K562 (cell line): ENCODE measurements around the gene CCDC187. TPM values are rescaled to one million over a fixed set of nuclear protein-coding genes. Genes with fewer than 3 reads are reported as not detected.

ENCODE experiments used
- CBFB ChIP-seq: sonication (generic); formaldehyde crosslinking; IDR thresholded peaks from 2 replicates; pipeline ENCODE4 v1.4.0; 2020; ENCODE audit warnings: mild to moderate bottlenecking, missing genetic modification reagents
- CCNT2 ChIP-seq: IDR thresholded peaks from 2 replicates; pipeline ENCODE4 v1.6.1; 2011; ENCODE audit warnings: borderline replicate concordance, low read depth, mild to moderate bottlenecking, moderate library complexity, mixed read lengths, low read length; ENCODE audit not compliant: insufficient read length; ENCODE audit errors: extremely low read depth
- DDX20 ChIP-seq: fragments of 450-650 bp; IDR thresholded peaks from 2 replicates; pipeline ENCODE4 v1.6.1; 2016; ENCODE audit warnings: missing genetic modification characterization, low read depth, mild to moderate bottlenecking, missing compliant biosample characterization, moderate library complexity
- ESRRA ChIP-seq: fragments of 450-650 bp; IDR thresholded peaks from 2 replicates; pipeline ENCODE4 v1.6.1; 2014; ENCODE audit warnings: low read depth, mild to moderate bottlenecking, moderate library complexity, borderline replicate concordance
- GTF2F1 ChIP-seq: IDR thresholded peaks from 2 replicates; pipeline ENCODE4 v1.6.1; 2011; ENCODE audit warnings: low read depth, low read length, improper control_type of control experiment
- HNRNPLL ChIP-seq: fragments of 200-400 bp; formaldehyde crosslinking; IDR thresholded peaks from 2 replicates; pipeline ENCODE4 v1.6.1; 2017; ENCODE audit warnings: low read length, low read depth, mild to moderate bottlenecking; ENCODE audit not compliant: poor library complexity, severe bottlenecking
- JUND ChIP-seq, 2 experiments: IDR thresholded peaks; 2 replicates in 1 of 2; 3 replicates in 1 of 2; pipeline ENCODE4 v1.6.1; 2011; ENCODE audit warnings: borderline replicate concordance in 2 of 2, low read depth in 2 of 2, low read length in 2 of 2, improper control_type of control experiment in 1 of 2, missing biosample characterization in 1 of 2, missing genetic modification characterization in 1 of 2, missing genetic modification reagents in 1 of 2
- KLF13 ChIP-seq: fragments of 450-650 bp; IDR thresholded peaks from 2 replicates; pipeline ENCODE4 v1.6.1; 2016; ENCODE audit warnings: missing genetic modification characterization, low read depth, mild to moderate bottlenecking, missing compliant biosample characterization, moderate library complexity, borderline replicate concordance
- MCM5 ChIP-seq: fragments of 450-650 bp; IDR thresholded peaks from 2 replicates; pipeline ENCODE4 v1.6.1; 2016; ENCODE audit warnings: low read depth
- MTA2 ChIP-seq: fragments of 450-650 bp; IDR thresholded peaks from 2 replicates; pipeline ENCODE4 v1.6.1; 2016; ENCODE audit warnings: low read depth
- PCBP2 ChIP-seq: fragments of 200-400 bp; formaldehyde crosslinking; IDR thresholded peaks from 2 replicates; pipeline ENCODE4 v1.6.1; 2018; ENCODE audit warnings: low read length, low read depth, mild to moderate bottlenecking, moderate library complexity; ENCODE audit not compliant: poor library complexity, severe bottlenecking
- POLR2G ChIP-seq: fragments of 200-400 bp; formaldehyde crosslinking; IDR thresholded peaks from 2 replicates; pipeline ENCODE4 v1.6.1; 2017; ENCODE audit warnings: low read depth, mild to moderate bottlenecking, antibody characterized with exemption, low read length, moderate library complexity
- RBFOX2 ChIP-seq: fragments of 200-400 bp; formaldehyde crosslinking; IDR thresholded peaks from 2 replicates; pipeline ENCODE4 v1.6.1; 2017; ENCODE audit warnings: low read depth, mild to moderate bottlenecking, low read length, moderate library complexity
- RBM15 ChIP-seq: fragments of 200-400 bp; formaldehyde crosslinking; IDR thresholded peaks from 2 replicates; pipeline ENCODE4 v1.6.1; 2018; ENCODE audit warnings: mild to moderate bottlenecking, low read length, moderate library complexity; ENCODE audit not compliant: insufficient read depth
- RBM22 ChIP-seq: fragments of 200-400 bp; formaldehyde crosslinking; IDR thresholded peaks from 2 replicates; pipeline ENCODE4 v1.6.1; 2018; ENCODE audit warnings: low read length, low read depth; ENCODE audit not compliant: poor library complexity, severe bottlenecking
- RCOR1 ChIP-seq, 2 experiments: IDR thresholded peaks; 2 replicates each; pipeline ENCODE4 v1.6.1; 2012; ENCODE audit warnings: low read depth in 2 of 2, low read length in 2 of 2, borderline replicate concordance in 1 of 2, improper control_type of control experiment in 1 of 2
- RHOXF2B ChIP-seq: fragments of 250-450 bp; sonication (Bioruptor Pico); conservative IDR thresholded peaks from 2 replicates; pipeline ENCODE4 v1.5.1; 2021
- SIRT6 ChIP-seq: IDR thresholded peaks from one replicate; pipeline ENCODE4 v1.6.1; 2012; ENCODE audit warnings: low read depth, mild to moderate bottlenecking, control low read depth, inconsistent platforms, low read length, moderate library complexity
- TAF1 ChIP-seq: IDR thresholded peaks from 2 replicates; pipeline ENCODE4 v1.6.1; 2011; ENCODE audit warnings: mild to moderate bottlenecking, low read length, moderate library complexity; ENCODE audit not compliant: insufficient read depth, control insufficient read depth, severe bottlenecking; ENCODE audit errors: extremely low read depth
- TBP ChIP-seq: optimal IDR thresholded peaks from 2 replicates; pipeline ENCODE3; 2011; ENCODE audit warnings: low read depth, low read length, improper control_type of control experiment
- TRIM28 ChIP-seq: fragments of 450-650 bp; IDR thresholded peaks from 2 replicates; pipeline ENCODE4 v1.6.1; 2017
- ZBTB7A ChIP-seq: IDR thresholded peaks from 2 replicates; pipeline ENCODE4 v1.6.1; 2011; ENCODE audit warnings: low read depth, mild to moderate bottlenecking, low read length, moderate library complexity, borderline replicate concordance; ENCODE audit not compliant: control insufficient read depth
- polyA plus RNA-seq, 8 experiments: library from polyadenylated mRNA; depleted of rRNA in 4 of 8; stranded (reverse) in 5 of 8; unstranded in 3 of 8; fragments of >200 nt; fragmentation: Nextera tagmentation in 2 of 8; fragmentation: Illumina TruSeq in 1 of 8; extraction: Ambion mirVana in 2 of 8; extraction: Trizol in 1 of 8; gene quantifications; 2 replicates each; pipeline versions ENCODE4 v1.2.1 to v1.2.3, GENCODE V29; 2011 to 2014; ENCODE audit warnings: inconsistent platforms in 1 of 8, missing spikeins in 1 of 8
- total RNA-seq, 7 experiments: library from RNA; depleted of rRNA in 6 of 7; stranded (reverse); fragments of >200 nt in 6 of 7; fragmentation: Illumina TruSeq in 2 of 7; extraction: Trizol in 2 of 7; gene quantifications; 2 replicates each; pipeline versions ENCODE4 v1.2.1 to v1.2.3, GENCODE V29; 2011 to 2021; ENCODE audit warnings: low replicate concordance in 1 of 7
- TF ChIP-seq, protein P1 (sequence below): sonication (generic); formaldehyde crosslinking; IDR thresholded peaks from 2 replicates; pipeline ENCODE4 v1.9.0; 2022; ENCODE audit warnings: mild to moderate bottlenecking, missing genetic modification reagents
- TF ChIP-seq, protein P2 (sequence below): fragments of 450-650 bp; IDR thresholded peaks from 2 replicates; pipeline ENCODE4 v1.6.1; 2016; ENCODE audit warnings: antibody characterized with exemption

The CCDC187 gene
- total and polyA plus RNA-seq, 9 of the 15 experiments (the other 6 are each of a cell fraction or from before 2014, with no cell fraction given): not detected

DNA sequence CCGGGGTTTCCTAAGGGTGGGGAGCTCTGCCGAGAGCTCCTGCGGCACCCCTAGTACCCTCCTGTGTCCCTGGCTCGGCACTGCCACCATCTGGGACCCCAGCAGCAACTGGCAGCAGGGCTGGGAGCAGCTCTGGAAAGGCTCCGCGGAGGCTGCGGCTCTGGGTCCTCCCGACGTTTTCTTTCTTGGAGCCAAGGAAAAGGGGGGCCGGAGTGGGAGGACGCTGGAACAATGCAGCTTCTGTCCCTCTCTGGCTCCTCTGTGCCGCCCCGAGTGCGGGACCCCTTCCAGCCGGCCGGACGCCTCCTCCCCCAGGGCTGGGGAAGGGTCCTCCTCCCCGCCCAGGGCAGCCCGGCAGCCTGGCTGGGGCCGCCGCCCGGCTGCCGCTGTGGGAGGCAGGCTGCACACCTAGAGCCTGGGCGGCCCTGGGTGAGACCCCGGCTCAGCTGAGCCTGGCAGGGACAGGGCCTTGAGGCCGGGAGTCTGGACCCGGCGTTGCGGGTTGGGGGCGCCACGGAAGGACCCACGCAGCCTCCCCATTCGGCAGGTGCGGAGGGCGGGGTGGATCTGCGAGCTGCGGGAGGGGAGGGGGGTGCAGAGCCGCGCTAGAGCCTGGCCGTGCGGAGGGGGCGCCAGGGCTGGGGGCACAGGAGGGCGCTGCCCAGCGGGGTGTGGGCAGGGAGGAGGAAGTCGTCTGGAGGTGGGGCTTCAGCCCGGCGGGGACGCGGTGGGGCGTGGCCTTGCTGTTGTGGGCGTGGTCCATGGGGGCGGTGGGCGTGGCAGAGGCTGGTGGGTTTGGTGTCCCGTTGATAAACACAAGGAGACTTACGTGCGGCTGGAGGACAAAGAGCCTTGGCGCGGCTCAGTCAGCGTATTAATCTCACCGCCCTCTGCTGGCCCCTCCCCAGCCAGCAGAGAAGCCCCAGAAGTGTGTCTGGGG, 38.6 kb upstream of the CCDC187 start (continued):
- TF ChIP-seq CBFB (no peak), POLR2G (peak; percentile 57; the same call in 1 of the 2 replicates), RCOR1 (IDR thresholded peaks at IDR 0.05; ENCODE audit: borderline replicate concordance in 1 of 2, low read depth in 2 of 2, low read length in 2 of 2) (peak in 1 of 2 experiments; percentile 30; a peak in 1 of 4 replicates), MCM5 (no peak), GTF2F1 (no peak), CCNT2 (peak; percentile 82), JUND (IDR thresholded peaks at IDR 0.05; ENCODE audit: borderline replicate concordance, low read depth, low read length) (0 out of 2 replicates have a peak, but pooled peaks have one; percentile 6), JUND (tag; IDR thresholded peaks at IDR 0.05; ENCODE audit: borderline replicate concordance, low read depth, low read length) (no peak), MTA2 (no peak), KLF13 (tag) (peak; percentile 80; the same call in 1 of the 2 replicates), RBM15 (no peak), TRIM28 (no peak), PCBP2 (no peak), ZBTB7A (peak; percentile 89), TAF1 (peak; percentile 18), DDX20 (tag) (no peak), RHOXF2B (CRISPR knock-in tag) (no peak), RBM22 (peak; percentile 7), ESRRA (peak; percentile 60; the same call in 1 of the 2 replicates), SIRT6 (no peak), HNRNPLL (peak; percentile 52), RBFOX2 (peak; percentile 45), TBP (peak; percentile 48)
- TF ChIP-seq, protein P1, sequence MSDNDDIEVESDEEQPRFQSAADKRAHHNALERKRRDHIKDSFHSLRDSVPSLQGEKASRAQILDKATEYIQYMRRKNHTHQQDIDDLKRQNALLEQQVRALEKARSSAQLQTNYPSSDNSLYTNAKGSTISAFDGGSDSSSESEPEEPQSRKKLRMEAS: 0 out of 2 replicates have a peak, but pooled peaks have one; percentile 11
- TF ChIP-seq, protein P2, sequence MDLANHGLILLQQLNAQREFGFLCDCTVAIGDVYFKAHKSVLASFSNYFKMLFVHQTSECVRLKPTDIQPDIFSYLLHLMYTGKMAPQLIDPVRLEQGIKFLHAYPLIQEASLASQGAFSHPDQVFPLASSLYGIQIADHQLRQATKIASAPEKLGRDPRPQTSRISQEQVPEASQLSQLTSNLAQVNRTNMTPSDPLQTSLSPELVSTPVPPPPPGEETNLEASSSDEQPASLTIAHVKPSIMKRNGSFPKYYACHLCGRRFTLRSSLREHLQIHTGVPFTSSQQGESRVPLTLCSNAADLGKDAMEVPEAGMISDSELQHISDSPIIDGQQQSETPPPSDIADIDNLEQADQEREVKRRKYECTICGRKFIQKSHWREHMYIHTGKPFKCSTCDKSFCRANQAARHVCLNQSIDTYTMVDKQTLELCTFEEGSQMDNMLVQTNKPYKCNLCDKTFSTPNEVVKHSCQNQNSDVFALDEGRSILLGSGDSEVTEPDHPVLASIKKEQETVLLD: no peak
